Activated naive CD8-positive, alpha-beta T cell treated with anti-CD3 and anti-CD28 coated beads, Interleukin-2, amount 10 ng/mL, durations not matched to agents 7 days and 5 days (primary cell): Measurements from ENCODE around the gene CEACAM18. TPM values are rescaled to one million over a fixed set of nuclear protein-coding genes. Genes with fewer than 3 reads are reported as not detected.
A peak's percentile ranks its signal among the peaks of the same experiment; 100 is the strongest.
"Not testable (repeated sequence)": the region's sequence is repeated elsewhere in the genome, so short reads cannot be mapped to it uniquely, and the experiment has no call there.

ENCODE experiments used
- ATAC-seq: fragments of 150-1000 bp; cut with Tn5 transposase; one replicate; pipeline ENCODE4 v1.10.0; 2021; ENCODE audit warnings: low read depth, moderate library complexity
- POLR2A ChIA-PET: fragments of 350-600 bp; sonication (Branson Sonifier 250); formaldehyde crosslinking; loops from one replicate; lab custom pipeline; 2021; ENCODE audit warnings: antibody characterized with exemption; lab: Charles Lee
- DNase-seq: peaks from one replicate; pipeline ENCODE4 v3.0.0; 2021
- H3K27ac Mint-ChIP-seq: one replicate; pipeline ENCODE4 v1.8.0; 2022; ENCODE audit warnings: mild to moderate bottlenecking, mixed read lengths
- H3K27me3 Mint-ChIP-seq: one replicate; pipeline ENCODE4 v1.8.0; 2022; ENCODE audit warnings: mild to moderate bottlenecking, moderate library complexity, mixed read lengths
- H3K36me3 Mint-ChIP-seq: one replicate; pipeline ENCODE4 v1.8.0; 2021; ENCODE audit warnings: mild to moderate bottlenecking, mixed read lengths
- H3K4me1 Mint-ChIP-seq: one replicate; pipeline ENCODE4 v1.8.0; 2021; ENCODE audit warnings: mixed read lengths
- H3K4me3 Mint-ChIP-seq: one replicate; pipeline ENCODE4 v1.8.0; 2022; ENCODE audit warnings: mild to moderate bottlenecking, moderate library complexity, mixed read lengths
- H3K9me3 Mint-ChIP-seq: one replicate; pipeline ENCODE4 v1.8.0; 2021; ENCODE audit warnings: mixed read lengths
- total RNA-seq, 2 experiments: library from RNA; stranded (reverse); gene quantifications; one replicate each; pipeline ENCODE4 v1.2.3, GENCODE V29; 2021

Gene CEACAM18
- total RNA-seq, 2 experiments from 2014 or later, result not detected

GRCh38 chr19:51488491-51488890 is 10.2 kb downstream of the CEACAM18 start:
- Mint-ChIP-seq H3K27me3 (peaks cover 6% of the 10 kb centered on the region), H3K4me3 (no peak overlapping the region), H3K9me3 (peaks cover 6% of the 10 kb centered on the region), H3K4me1 (peaks cover 9% of the 10 kb centered on the region), H3K27ac (no peak overlapping the region), H3K36me3 (peaks cover 7% of the 10 kb centered on the region)
- POLR2A ChIA-PET, result no interaction called here
- DNase-seq (no peak), ATAC-seq (no peak)

DNA sequence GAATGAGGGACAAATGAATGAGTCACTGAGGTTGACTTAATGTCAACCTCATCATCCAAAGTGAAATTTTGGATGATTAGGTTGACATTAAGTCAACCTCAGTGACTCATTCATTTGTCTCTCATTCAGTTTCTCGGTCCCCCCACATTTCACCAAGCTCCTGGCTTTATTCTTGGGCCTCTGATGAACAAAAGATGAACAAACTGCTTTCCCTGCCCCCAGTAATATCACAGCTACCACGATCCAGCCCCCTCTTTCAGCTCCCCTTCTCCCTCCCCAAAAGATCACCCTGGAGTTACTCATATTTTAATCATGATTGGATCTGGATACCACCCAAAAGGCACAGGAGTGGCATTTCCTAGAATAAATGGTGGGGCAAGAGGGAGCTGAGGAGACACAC is 10.8 kb downstream of the CEACAM18 start:
- Mint-ChIP-seq H3K27ac (no peak overlapping the region), H3K36me3 (peaks cover 9% of the 10 kb centered on the region), H3K4me1 (peaks cover 11% of the 10 kb centered on the region), H3K4me3 (no peak overlapping the region), H3K27me3 (peaks cover 6% of the 10 kb centered on the region), H3K9me3 (peaks cover 6% of the 10 kb centered on the region)
- no peak for DNase-seq
- ATAC-seq, result no peak
- POLR2A ChIA-PET, result no interaction called here

- ATAC-seq (no peak), DNase-seq (no peak)
- Mint-ChIP-seq H3K27me3 (peaks cover 2% of the 10 kb centered on the region), H3K9me3 (peaks cover 7% of the 10 kb centered on the region), H3K4me1 (peaks cover 11% of the 10 kb centered on the region), H3K4me3 (no peak overlapping the region), H3K36me3 (peaks cover 9% of the 10 kb centered on the region), H3K27ac (no peak overlapping the region)
- POLR2A ChIA-PET, result no interaction called here
These were observed 12.3 kb downstream of the CEACAM18 start for GRCh38 chr19:51490676-51491075.

DNA sequence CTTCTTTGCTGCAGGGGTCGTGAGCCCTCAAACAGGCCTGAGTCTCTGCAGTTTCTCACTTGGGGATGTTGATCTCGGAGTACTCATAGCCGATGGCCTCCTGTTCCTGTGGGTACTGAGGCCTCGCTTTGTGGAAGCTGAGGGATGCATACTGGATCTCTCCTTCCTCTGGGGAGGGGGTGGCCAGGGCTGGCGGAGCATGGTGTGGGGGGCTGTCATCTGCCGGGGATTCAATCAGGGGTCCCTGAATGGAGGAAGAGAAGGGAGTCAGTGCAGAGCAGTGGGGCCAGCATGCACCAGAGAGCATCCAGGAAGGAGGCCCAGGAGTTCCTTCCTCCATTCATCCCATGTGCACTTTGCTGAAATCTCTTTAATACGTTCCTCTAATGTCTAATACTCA is 13.2 kb downstream of the CEACAM18 start:
- H3K36me3 Mint-ChIP-seq, result peaks cover 9% of the 10 kb centered on the region
- DNase-seq (no peak), ATAC-seq (no peak)
- no peak overlapping the region for H3K27ac Mint-ChIP-seq
- POLR2A ChIA-PET, result no interaction called here
- H3K4me3 Mint-ChIP-seq, result no peak overlapping the region
- H3K4me1 Mint-ChIP-seq, result peaks cover 11% of the 10 kb centered on the region
- peaks cover 2% of the 10 kb centered on the region for H3K27me3 Mint-ChIP-seq
- H3K9me3 Mint-ChIP-seq, result peaks cover 7% of the 10 kb centered on the region

GRCh38 chr19:51493776-51494175 is 15.4 kb downstream of the CEACAM18 start:
- POLR2A ChIA-PET, result no interaction called here
- no peak overlapping the region for H3K4me3 Mint-ChIP-seq
- H3K9me3 Mint-ChIP-seq, result peaks cover 5% of the 10 kb centered on the region
- peaks cover 9% of the 10 kb centered on the region for H3K36me3 Mint-ChIP-seq
- no peak for ATAC-seq
- H3K27ac Mint-ChIP-seq, result no peak overlapping the region
- no peak for DNase-seq
- peaks cover 11% of the 10 kb centered on the region for H3K4me1 Mint-ChIP-seq
- H3K27me3 Mint-ChIP-seq, result peaks cover 2% of the 10 kb centered on the region

DNA sequence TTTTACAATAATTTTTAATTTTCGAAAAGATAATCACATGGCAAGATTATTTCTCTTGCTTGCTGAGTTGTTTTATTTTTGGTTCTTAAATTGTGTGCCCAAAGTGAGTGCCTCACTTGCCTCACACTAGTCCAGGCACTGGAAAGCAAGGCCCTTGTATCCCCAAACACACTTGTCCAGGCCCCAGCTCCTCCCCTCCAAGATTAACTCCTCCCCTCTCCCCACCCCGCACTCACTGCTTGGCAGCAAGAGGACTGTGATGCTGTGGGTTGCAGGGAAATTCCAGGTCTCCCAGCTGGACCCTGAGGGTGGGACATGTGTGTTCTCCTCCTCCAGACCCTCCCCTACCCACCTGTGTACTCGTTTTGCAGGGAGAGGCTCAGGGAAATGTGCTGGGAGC is 19.3 kb downstream of the CEACAM18 start:
- Mint-ChIP-seq H3K4me3 (no peak overlapping the region), H3K27ac (no peak overlapping the region), H3K9me3 (peaks cover 2% of the 10 kb centered on the region), H3K4me1 (peaks cover 27% of the 10 kb centered on the region), H3K36me3 (peaks cover 7% of the 10 kb centered on the region), H3K27me3 (peaks cover 2% of the 10 kb centered on the region)
- POLR2A ChIA-PET, result no interaction called here
- ATAC-seq (no peak), DNase-seq (no peak)

- POLR2A ChIA-PET, H3K27me3 Mint-ChIP-seq, H3K9me3 Mint-ChIP-seq, H3K36me3 Mint-ChIP-seq, DNase-seq: not testable (repeated sequence)
- Mint-ChIP-seq H3K4me1 (peaks cover 22% of the 10 kb centered on the region), H3K4me3 (peak overlapping the region; percentile 80), H3K27ac (peak overlapping the region; percentile 89)
- ATAC-seq, result peak; percentile 31
These were observed 22.6 kb downstream of the CEACAM18 start for GRCh38 chr19:51500931-51501330.

- DNase-seq (peak; percentile 36), ATAC-seq (peak; percentile 59)
- Mint-ChIP-seq H3K27ac (peak within 1 kb of the TSS; percentile 89), H3K4me1 (peaks cover 22% of the 10 kb centered on the region), H3K36me3 (peaks cover 4% of the 10 kb centered on the region), H3K4me3 (peak within 1 kb of the TSS; percentile 80), H3K9me3 (peaks cover 8% of the 10 kb centered on the region), H3K27me3 (peaks cover 9% of the 10 kb centered on the region)
- POLR2A ChIA-PET, result no interaction called here
These were observed 23.4 kb downstream of the CEACAM18 start, which contains the start of gene SIGLEC12 for GRCh38 chr19:51501594-51502263. SIGLEC12 (minus strand) TSS chr19:51501800; CDS start chr19:51501733, 67 bp downstream.

- DNase-seq (no peak), ATAC-seq (no peak)
- Mint-ChIP-seq H3K36me3 (peaks cover 4% of the 10 kb centered on the region), H3K9me3 (peaks cover 8% of the 10 kb centered on the region), H3K27ac (no peak overlapping the region), H3K27me3 (peaks cover 13% of the 10 kb centered on the region), H3K4me1 (peaks cover 22% of the 10 kb centered on the region), H3K4me3 (no peak overlapping the region)
- POLR2A ChIA-PET, result interaction anchor here (0.6 to 0.8 kb wide), 2 partner anchors 11 to 68 kb away, joined by 3 to 6 read pairs; partner anchors contain the start of gene ZNF175
These were observed 25.0 kb downstream of the CEACAM18 start for GRCh38 chr19:51503286-51503817.

- Mint-ChIP-seq H3K9me3 (peaks cover 8% of the 10 kb centered on the region), H3K36me3 (peaks cover 4% of the 10 kb centered on the region), H3K4me1 (peaks cover 22% of the 10 kb centered on the region), H3K4me3 (no peak overlapping the region), H3K27me3 (peaks cover 12% of the 10 kb centered on the region), H3K27ac (no peak overlapping the region)
- DNase-seq (no peak), ATAC-seq (no peak)
- POLR2A ChIA-PET, result no interaction called here
These were observed 25.6 kb downstream of the CEACAM18 start for GRCh38 chr19:51503896-51504295.

- peaks cover 4% of the 10 kb centered on the region for H3K36me3 Mint-ChIP-seq
- no peak overlapping the region for H3K27ac Mint-ChIP-seq
- ATAC-seq, result no peak
- H3K4me1 Mint-ChIP-seq, result peaks cover 19% of the 10 kb centered on the region
- peaks cover 8% of the 10 kb centered on the region for H3K9me3 Mint-ChIP-seq
- POLR2A ChIA-PET, result no interaction called here
- DNase-seq, result no peak
- peaks cover 16% of the 10 kb centered on the region for H3K27me3 Mint-ChIP-seq
- no peak overlapping the region for H3K4me3 Mint-ChIP-seq
These were observed 27.6 kb downstream of the CEACAM18 start for GRCh38 chr19:51505904-51506303.

DNA sequence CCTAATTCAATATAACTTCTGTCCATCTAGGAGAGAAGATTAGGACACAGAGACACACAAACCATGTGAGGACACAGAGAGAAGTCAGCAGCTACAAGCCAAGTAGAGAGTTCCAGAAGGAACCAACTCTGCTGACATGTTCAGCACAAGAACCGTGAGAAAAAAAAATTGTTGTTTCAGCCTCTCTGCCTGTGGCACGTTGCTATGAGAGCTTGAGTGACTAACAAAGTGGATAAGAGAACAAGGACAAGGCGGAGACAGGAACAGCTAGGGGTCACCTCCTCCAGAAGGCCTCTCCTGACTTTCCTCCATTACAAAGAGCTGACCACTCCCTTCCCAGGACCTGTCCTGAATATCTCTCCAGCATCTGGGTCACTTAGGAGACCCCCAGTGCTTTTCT is 28.9 kb downstream of the CEACAM18 start:
- Mint-ChIP-seq H3K9me3 (peaks cover 8% of the 10 kb centered on the region), H3K4me3 (no peak overlapping the region), H3K36me3 (peaks cover 4% of the 10 kb centered on the region), H3K27ac (no peak overlapping the region), H3K27me3 (peaks cover 24% of the 10 kb centered on the region), H3K4me1 (peaks cover 10% of the 10 kb centered on the region)
- POLR2A ChIA-PET, result interaction anchor here (0.6 kb wide), 1 partner anchor 21 kb away, joined by 6 read pairs; no protein-coding TSS in a partner anchor
- ATAC-seq, result no peak
- no peak for DNase-seq

- no peak for ATAC-seq
- POLR2A ChIA-PET, result interaction anchor here (0.6 kb wide), 1 partner anchor 21 kb away, joined by 6 read pairs; no protein-coding TSS in a partner anchor
- DNase-seq, result no peak
- peaks cover 10% of the 10 kb centered on the region for H3K4me1 Mint-ChIP-seq
- H3K4me3 Mint-ChIP-seq, result no peak overlapping the region
- peaks cover 8% of the 10 kb centered on the region for H3K9me3 Mint-ChIP-seq
- no peak overlapping the region for H3K27ac Mint-ChIP-seq
- H3K36me3 Mint-ChIP-seq, result peaks cover 4% of the 10 kb centered on the region
- peaks cover 27% of the 10 kb centered on the region for H3K27me3 Mint-ChIP-seq
These were observed 29.3 kb downstream of the CEACAM18 start for GRCh38 chr19:51507640-51508058.
